KMS-11 (cell line): ENCODE results near the gene PDCL3.

Experiments used
- H2AFZ ChIP-seq: fragments of 200-600 bp; sonication (generic); 2 replicates; pipeline ENCODE4 v1.6.1; 2016; ENCODE audit warnings: antibody characterized with exemption, mixed run types, low read depth
- H3K27ac ChIP-seq: fragments of 200-600 bp; sonication (generic); 2 replicates; pipeline ENCODE4 v1.6.1; 2016; ENCODE audit warnings: mild to moderate bottlenecking, mixed run types
- H3K27me3 ChIP-seq: fragments of 200-600 bp; sonication (generic); 2 replicates; pipeline ENCODE4 v1.6.1; 2017; ENCODE audit warnings: mild to moderate bottlenecking, low read depth, mixed run types, moderate library complexity; ENCODE audit not compliant: insufficient read depth
- H3K36me3 ChIP-seq: fragments of 200-600 bp; sonication (generic); 2 replicates; pipeline ENCODE4 v1.6.1; 2017; ENCODE audit warnings: mild to moderate bottlenecking, mixed run types; ENCODE audit not compliant: insufficient read depth
- H3K4me1 ChIP-seq: fragments of 200-600 bp; sonication (generic); 2 replicates; pipeline ENCODE4 v1.6.1; 2016; ENCODE audit warnings: mild to moderate bottlenecking, low read depth, mixed run types; ENCODE audit not compliant: poor library complexity, severe bottlenecking
- H3K4me2 ChIP-seq: fragments of 200-600 bp; sonication (generic); 2 replicates; pipeline ENCODE4 v1.7.0; 2016; ENCODE audit warnings: mild to moderate bottlenecking, mixed run types
- H3K4me3 ChIP-seq: fragments of 200-600 bp; sonication (generic); IDR thresholded peaks from 2 replicates; pipeline ENCODE4 v1.6.1; 2017; ENCODE audit warnings: low read depth, low read length, mixed read lengths; ENCODE audit not compliant: insufficient read depth
- H3K79me2 ChIP-seq: fragments of 200-600 bp; sonication (generic); 2 replicates; pipeline ENCODE4 v1.6.1; 2016; ENCODE audit warnings: low read depth, mixed run types; ENCODE audit not compliant: insufficient read depth
- H3K9ac ChIP-seq: fragments of 200-600 bp; sonication (generic); 2 replicates; pipeline ENCODE4 v1.6.1; 2016; ENCODE audit warnings: mild to moderate bottlenecking, mixed run types
- H4K20me1 ChIP-seq: fragments of 200-600 bp; sonication (generic); 2 replicates; pipeline ENCODE4 v1.6.1; 2016; ENCODE audit warnings: mild to moderate bottlenecking, mixed run types; ENCODE audit not compliant: insufficient read depth
- CTCF ChIP-seq: fragments of 200-600 bp; sonication (generic); conservative IDR thresholded peaks from 2 replicates; pipeline ENCODE4 v1.6.1; 2017; ENCODE audit warnings: low read depth, mild to moderate bottlenecking, antibody characterized with exemption, low read length, moderate library complexity, mixed read lengths

PDCL3 gene

GRCh38 chr2:100520224-100520623 lies 42.6 kb upstream of the PDCL3 start:
- TF ChIP-seq CTCF, result no peak
- Histone ChIP-seq H4K20me1 (no peaks in the 10 kb centered on the region), H3K4me2 (no peak overlapping the region), H3K79me2 (no peaks in the 10 kb centered on the region), H3K27ac (no peak overlapping the region), H3K27me3 (no peaks in the 10 kb centered on the region), H3K4me1 (no peaks in the 10 kb centered on the region), H3K9ac (no peak overlapping the region), H2AFZ (no peak overlapping the region), H3K4me3 (no peak overlapping the region), H3K36me3 (no peaks in the 10 kb centered on the region)

GRCh38 chr2:100522430-100522829 lies 40.4 kb upstream of the PDCL3 start:
- Histone ChIP-seq H3K27ac (no peak overlapping the region), H3K4me3 (no peak overlapping the region), H4K20me1 (no peaks in the 10 kb centered on the region), H3K4me1 (no peaks in the 10 kb centered on the region), H2AFZ (no peak overlapping the region), H3K27me3 (no peaks in the 10 kb centered on the region), H3K36me3 (no peaks in the 10 kb centered on the region), H3K9ac (no peak overlapping the region), H3K4me2 (no peak overlapping the region), H3K79me2 (no peaks in the 10 kb centered on the region)
- TF ChIP-seq CTCF, result no peak

GRCh38 chr2:100524331-100524730 lies 38.5 kb upstream of the PDCL3 start:
- no peak overlapping the region for H3K4me2 ChIP-seq

GRCh38 chr2:100526868-100527267 lies 35.9 kb upstream of the PDCL3 start:
- no peak overlapping the region for H3K4me2 ChIP-seq

More at GRCh38 chr2:100524331-100524730, 38.5 kb upstream of the PDCL3 start:
- no peak overlapping the region for H3K9ac ChIP-seq
- no peaks in the 10 kb centered on the region for H4K20me1 ChIP-seq
- no peaks in the 10 kb centered on the region for H3K4me1 ChIP-seq
- H3K79me2 ChIP-seq, result no peaks in the 10 kb centered on the region
- H2AFZ ChIP-seq, result no peak overlapping the region
- no peak overlapping the region for H3K4me3 ChIP-seq
- no peaks in the 10 kb centered on the region for H3K36me3 ChIP-seq
- no peak overlapping the region for H3K27ac ChIP-seq
- H3K27me3 ChIP-seq, result no peaks in the 10 kb centered on the region
- no peak for TF ChIP-seq CTCF

More at GRCh38 chr2:100526868-100527267, 35.9 kb upstream of the PDCL3 start:
- Histone ChIP-seq H2AFZ (no peak overlapping the region), H3K27me3 (no peaks in the 10 kb centered on the region), H3K4me1 (no peaks in the 10 kb centered on the region), H3K4me3 (no peak overlapping the region), H3K27ac (no peak overlapping the region), H3K79me2 (no peaks in the 10 kb centered on the region), H3K9ac (no peak overlapping the region), H4K20me1 (no peaks in the 10 kb centered on the region), H3K36me3 (no peaks in the 10 kb centered on the region)
- TF ChIP-seq CTCF, result no peak
